GM21737 (cell line): ENCODE results near the gene FAM228A.

ENCODE experiments used
- ATAC-seq: cut with Tn5 transposase; IDR thresholded peaks from one replicate; pipeline ENCODE4 v1.9.1; 2021; ENCODE audit warnings: mild to moderate bottlenecking, moderate library complexity; ENCODE audit not compliant: unreplicated experiment

The FAM228A gene

GRCh38 chr2:24222946-24223345 is 48.1 kb downstream of the FAM228A start:
- ATAC-seq, result no peak

GRCh38 chr2:24225499-24226242 is 50.8 kb downstream of the FAM228A start:
- ATAC-seq, result no peak

- ATAC-seq, result no peak
These were observed 53.6 kb downstream of the FAM228A start for GRCh38 chr2:24228470-24228869.

- no peak for ATAC-seq
These were observed 56.6 kb downstream of the FAM228A start for GRCh38 chr2:24231461-24231881.

GRCh38 chr2:24233321-24233720 is 58.5 kb downstream of the FAM228A start:
- no peak for ATAC-seq

- no peak for ATAC-seq
These were observed 62.5 kb downstream of the FAM228A start for GRCh38 chr2:24237313-24237712.

- no peak for ATAC-seq
These were observed 63.3 kb downstream of the FAM228A start for GRCh38 chr2:24238158-24238557.

GRCh38 chr2:24239553-24239952 is 64.7 kb downstream of the FAM228A start:
- no peak for ATAC-seq
